Heart left ventricle (tissue), 13 donors: ENCODE measurements around the gene SH3TC1.

Experiments used
- POLR2A ChIP-seq, 2 donors: fragments of 450-650 bp; IDR thresholded peaks; one replicate each; pipeline ENCODE4 v1.6.1; 2017; ENCODE audit warnings: antibody characterized with exemption in 2 of 2, mild to moderate bottlenecking in 2 of 2, moderate library complexity in 2 of 2
- TF ChIP-seq, protein P1 (sequence below), 12 donors: fragments of 200-600 bp; sonication (generic) in 4 of 12; IDR thresholded peaks; one replicate each; pipeline versions ENCODE4 v1.5.0 to v1.8.0; 2018 to 2022; ENCODE audit warnings: antibody characterized with exemption in 12 of 12, mild to moderate bottlenecking in 5 of 12
- donor health status: ischemic (EF 13 %, LVEDD 7.1; RV severe dilation, severe dysfunction).
- donor health status: DM: no; HTN: yes; CAD: no.
- donor health status: DM: no; HTN: no; CAD: no.
- donor health status: ischemic (EF 25% LVEDD 6.9; RV normal size, moderate dysfunction).
- donor health status: ischemic (EF 25% LVEDD 5.7; RV mildly dilated, moderate dysfunction).
- donor health status: ischemic (EF 35%, LVEDD 5.7; RV mildly dilated, moderate dysfunction).
- donor health status: nonischemic (EF 11% LVEDD 7.7; RV severe dilation, severe dysfunction).
- donor health status: DM: yes; HTN: yes; CAD: no.
- donor health status: PGD.
- donor health status: ischemic (EF 29% LVEDD 5.4; RV normal size, mild dysfunction).
- donor health status: nonischemic (EF 23%, LVEDD 6.1; RV moderate dilation, normal function).

GRCh38 chr4:8238036-8238511, 39.0 kb downstream of the SH3TC1 start:
- TF ChIP-seq, protein P1, sequence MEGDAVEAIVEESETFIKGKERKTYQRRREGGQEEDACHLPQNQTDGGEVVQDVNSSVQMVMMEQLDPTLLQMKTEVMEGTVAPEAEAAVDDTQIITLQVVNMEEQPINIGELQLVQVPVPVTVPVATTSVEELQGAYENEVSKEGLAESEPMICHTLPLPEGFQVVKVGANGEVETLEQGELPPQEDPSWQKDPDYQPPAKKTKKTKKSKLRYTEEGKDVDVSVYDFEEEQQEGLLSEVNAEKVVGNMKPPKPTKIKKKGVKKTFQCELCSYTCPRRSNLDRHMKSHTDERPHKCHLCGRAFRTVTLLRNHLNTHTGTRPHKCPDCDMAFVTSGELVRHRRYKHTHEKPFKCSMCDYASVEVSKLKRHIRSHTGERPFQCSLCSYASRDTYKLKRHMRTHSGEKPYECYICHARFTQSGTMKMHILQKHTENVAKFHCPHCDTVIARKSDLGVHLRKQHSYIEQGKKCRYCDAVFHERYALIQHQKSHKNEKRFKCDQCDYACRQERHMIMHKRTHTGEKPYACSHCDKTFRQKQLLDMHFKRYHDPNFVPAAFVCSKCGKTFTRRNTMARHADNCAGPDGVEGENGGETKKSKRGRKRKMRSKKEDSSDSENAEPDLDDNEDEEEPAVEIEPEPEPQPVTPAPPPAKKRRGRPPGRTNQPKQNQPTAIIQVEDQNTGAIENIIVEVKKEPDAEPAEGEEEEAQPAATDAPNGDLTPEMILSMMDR (IDR thresholded peaks at IDR 0.05) = no peak
- no peak for TF ChIP-seq POLR2A (IDR thresholded peaks at IDR 0.05)
